Fibroblast of peridontal ligament (primary cell): ENCODE data around the gene ARID5A.

Experiments used
- DNase-seq: peaks from one replicate; pipeline ENCODE4 v3.0.0-alpha.2; 2010; ENCODE audit errors: extremely low read depth

Gene ARID5A

DNA sequence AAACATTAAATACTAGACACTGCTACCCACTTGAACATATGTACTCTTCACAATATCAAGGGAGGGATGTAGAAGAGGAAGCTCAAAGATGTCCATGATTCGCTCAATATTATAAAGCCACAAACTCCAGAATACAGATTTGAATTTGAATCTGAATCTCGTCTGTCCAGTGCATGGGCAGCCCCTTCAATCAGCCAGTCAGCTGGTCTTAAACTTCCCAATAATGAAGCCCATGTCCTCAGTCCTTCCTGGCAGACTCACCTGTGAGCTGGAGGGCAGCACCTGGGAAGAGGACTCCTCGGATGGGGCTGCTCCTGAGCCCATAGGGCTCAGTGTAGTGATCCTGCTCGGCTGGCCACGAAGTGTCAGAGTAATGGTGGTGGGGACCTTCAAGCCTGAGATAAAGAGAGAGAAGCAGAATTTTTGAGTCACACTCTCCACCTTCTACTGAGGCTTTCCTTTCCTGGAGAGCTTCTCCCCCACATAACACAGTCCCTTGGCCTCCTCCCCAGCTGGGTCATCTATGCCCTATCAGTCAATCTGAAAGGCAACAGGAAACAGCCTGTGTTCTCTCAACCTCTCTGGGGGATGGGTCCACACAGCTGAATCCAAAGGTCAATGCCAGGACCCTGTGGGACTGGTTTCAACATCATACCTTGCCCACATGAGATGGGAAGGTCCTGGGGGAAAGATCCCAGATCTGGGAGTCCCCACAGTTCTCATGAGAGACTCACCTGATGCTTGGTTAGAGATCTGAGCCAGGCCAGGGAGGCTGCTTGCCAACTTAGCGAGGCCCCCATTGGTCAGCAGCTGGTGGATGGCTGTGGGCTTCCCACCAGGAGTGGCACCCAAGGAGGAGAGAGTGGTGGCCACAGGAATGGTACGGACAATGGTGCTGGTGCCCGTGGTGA is 65.1 kb downstream of the ARID5A start:
- no peak for DNase-seq
